Rectal smooth muscle tissue (tissue), 1 donor: ENCODE results near the gene ESR2.

ENCODE experiments used
- H3K27ac ChIP-seq: one replicate; pipeline ENCODE4 v1.7.0; 2013; ENCODE audit warnings: low read depth, low read length, inconsistent platforms
- H3K27me3 ChIP-seq: one replicate; pipeline ENCODE4 v1.7.0; 2013; ENCODE audit warnings: low read length; ENCODE audit not compliant: control insufficient read depth, insufficient read depth
- H3K36me3 ChIP-seq: one replicate; pipeline ENCODE4 v1.7.0; 2013; ENCODE audit warnings: low read length; ENCODE audit not compliant: control insufficient read depth, insufficient read depth
- H3K4me1 ChIP-seq: one replicate; pipeline ENCODE4 v1.7.0; 2013; ENCODE audit warnings: low read length; ENCODE audit not compliant: control insufficient read depth, insufficient read depth
- H3K4me3 ChIP-seq: one replicate; pipeline ENCODE4 v1.7.0; 2013; ENCODE audit warnings: low read length
- H3K9ac ChIP-seq: one replicate; pipeline ENCODE4 v1.7.0; 2013; ENCODE audit warnings: low read length

ESR2 gene

GRCh38 chr14:64112867-64113678 lies 181.1 kb downstream of the ESR2 start:
- no peak overlapping the region for H3K4me3 ChIP-seq
- H3K36me3 ChIP-seq, result peaks cover 8% of the 10 kb centered on the region
- H3K27me3 ChIP-seq, result no peaks in the 10 kb centered on the region
- no peak overlapping the region for H3K9ac ChIP-seq
- H3K27ac ChIP-seq, result no peak overlapping the region
- H3K4me1 ChIP-seq, result no peaks in the 10 kb centered on the region

- Histone ChIP-seq H3K27ac (no peak overlapping the region), H3K4me3 (no peak overlapping the region)
Measured at GRCh38 chr14:64110802-64111201, 183.4 kb downstream of the ESR2 start.

GRCh38 chr14:64109819-64110554 lies 184.2 kb downstream of the ESR2 start:
- Histone ChIP-seq H3K27me3 (no peaks in the 10 kb centered on the region), H3K4me3 (no peak overlapping the region), H3K36me3 (peaks cover 9% of the 10 kb centered on the region), H3K27ac (no peak overlapping the region), H3K4me1 (no peaks in the 10 kb centered on the region), H3K9ac (no peak overlapping the region)

More at GRCh38 chr14:64110802-64111201, 183.4 kb downstream of the ESR2 start:
- peaks cover 11% of the 10 kb centered on the region for H3K36me3 ChIP-seq
- H3K4me1 ChIP-seq, result no peaks in the 10 kb centered on the region
- no peak overlapping the region for H3K9ac ChIP-seq
- no peaks in the 10 kb centered on the region for H3K27me3 ChIP-seq

- Histone ChIP-seq H3K27ac (no peak overlapping the region), H3K4me3 (no peak overlapping the region), H3K9ac (no peak overlapping the region), H3K27me3 (no peaks in the 10 kb centered on the region), H3K4me1 (no peaks in the 10 kb centered on the region), H3K36me3 (peaks cover 3% of the 10 kb centered on the region)
Measured at GRCh38 chr14:64107438-64107837, 186.7 kb downstream of the ESR2 start.

- no peak overlapping the region for H3K27ac ChIP-seq
- no peaks in the 10 kb centered on the region for H3K27me3 ChIP-seq
Measured at GRCh38 chr14:64098120-64098519, 196.1 kb downstream of the ESR2 start.

GRCh38 chr14:64095620-64096019 lies 198.6 kb downstream of the ESR2 start:
- Histone ChIP-seq H3K27ac (no peak overlapping the region), H3K9ac (no peak overlapping the region), H3K4me1 (no peaks in the 10 kb centered on the region), H3K27me3 (no peaks in the 10 kb centered on the region), H3K4me3 (no peak overlapping the region), H3K36me3 (no peaks in the 10 kb centered on the region)

More at GRCh38 chr14:64098120-64098519, 196.1 kb downstream of the ESR2 start:
- Histone ChIP-seq H3K4me3 (peak overlapping the region; percentile 19), H3K9ac (no peak overlapping the region), H3K4me1 (no peaks in the 10 kb centered on the region), H3K36me3 (no peaks in the 10 kb centered on the region)

- Histone ChIP-seq H3K36me3 (peaks cover 5% of the 10 kb centered on the region), H3K4me1 (no peaks in the 10 kb centered on the region), H3K4me3 (no peak overlapping the region), H3K27ac (no peak overlapping the region), H3K27me3 (no peaks in the 10 kb centered on the region), H3K9ac (no peak overlapping the region)
Measured at GRCh38 chr14:64092940-64093339, 201.2 kb downstream of the ESR2 start.

- Histone ChIP-seq H3K4me3 (no peak overlapping the region), H3K36me3 (peaks cover 5% of the 10 kb centered on the region), H3K4me1 (no peaks in the 10 kb centered on the region), H3K9ac (no peak overlapping the region), H3K27ac (no peak overlapping the region), H3K27me3 (no peaks in the 10 kb centered on the region)
Measured at GRCh38 chr14:64092338-64092737, 201.8 kb downstream of the ESR2 start.

- Histone ChIP-seq H3K4me3 (no peak overlapping the region), H3K36me3 (peaks cover 5% of the 10 kb centered on the region), H3K27me3 (no peaks in the 10 kb centered on the region), H3K9ac (no peak overlapping the region), H3K4me1 (no peaks in the 10 kb centered on the region), H3K27ac (no peak overlapping the region)
Measured at GRCh38 chr14:64091217-64091616, 203.0 kb downstream of the ESR2 start.

- H3K27me3 ChIP-seq, result no peaks in the 10 kb centered on the region
- no peak overlapping the region for H3K27ac ChIP-seq
- no peaks in the 10 kb centered on the region for H3K4me1 ChIP-seq
- peaks cover 5% of the 10 kb centered on the region for H3K36me3 ChIP-seq
- H3K9ac ChIP-seq, result no peak overlapping the region
- no peak overlapping the region for H3K4me3 ChIP-seq
Measured at GRCh38 chr14:64089920-64090319, 204.3 kb downstream of the ESR2 start.

- H3K27ac ChIP-seq, result no peak overlapping the region
- no peak overlapping the region for H3K9ac ChIP-seq
- H3K27me3 ChIP-seq, result no peaks in the 10 kb centered on the region
- no peaks in the 10 kb centered on the region for H3K4me1 ChIP-seq
- peaks cover 5% of the 10 kb centered on the region for H3K36me3 ChIP-seq
- H3K4me3 ChIP-seq, result no peak overlapping the region
Measured at GRCh38 chr14:64088647-64088964, 205.6 kb downstream of the ESR2 start.

- no peak overlapping the region for H3K9ac ChIP-seq
- H3K4me3 ChIP-seq, result no peak overlapping the region
- no peak overlapping the region for H3K27ac ChIP-seq
- no peaks in the 10 kb centered on the region for H3K27me3 ChIP-seq
- H3K36me3 ChIP-seq, result peaks cover 5% of the 10 kb centered on the region
- H3K4me1 ChIP-seq, result no peaks in the 10 kb centered on the region
Measured at GRCh38 chr14:64082837-64083236, 211.3 kb downstream of the ESR2 start.
